A172 (cell line): ENCODE results near the gene AUTS2. TPM values are rescaled to one million over a fixed set of nuclear protein-coding genes. Genes with fewer than 3 reads are reported as not detected.

Experiments
- DNase-seq: peaks from one replicate; pipeline ENCODE4 v3.0.0-alpha.2; 2015; ENCODE audit warnings: low spot score
- total RNA-seq: library from RNA; depleted of rRNA; stranded (reverse); fragments of >200 nt; shearing (Covaris generic); gene quantifications from 2 replicates; pipeline ENCODE4 v1.2.3, GENCODE V29; 2014

Gene AUTS2
- total RNA-seq, 1 experiment from 2014 or later = 4.6 TPM

DNA sequence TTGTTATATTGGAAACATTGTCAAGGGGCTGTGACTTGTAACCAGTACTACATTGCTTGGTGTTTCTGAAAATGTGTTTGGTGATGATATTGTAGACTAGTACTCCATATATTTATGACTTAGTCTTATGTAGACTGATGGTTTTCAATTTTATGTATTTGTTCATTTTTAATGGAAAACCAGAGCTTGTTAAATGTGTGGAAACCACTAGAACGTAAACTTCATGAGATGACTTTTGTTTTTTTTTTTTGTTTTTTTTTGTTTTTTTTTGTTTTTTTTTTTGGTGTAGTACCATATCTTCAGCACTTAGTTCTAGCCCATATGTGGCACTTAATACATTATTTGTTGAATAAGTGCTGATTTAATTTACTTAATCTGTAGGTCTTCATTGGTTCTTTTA is 518.6 kb downstream of the AUTS2 start:
- no peak for DNase-seq

DNA sequence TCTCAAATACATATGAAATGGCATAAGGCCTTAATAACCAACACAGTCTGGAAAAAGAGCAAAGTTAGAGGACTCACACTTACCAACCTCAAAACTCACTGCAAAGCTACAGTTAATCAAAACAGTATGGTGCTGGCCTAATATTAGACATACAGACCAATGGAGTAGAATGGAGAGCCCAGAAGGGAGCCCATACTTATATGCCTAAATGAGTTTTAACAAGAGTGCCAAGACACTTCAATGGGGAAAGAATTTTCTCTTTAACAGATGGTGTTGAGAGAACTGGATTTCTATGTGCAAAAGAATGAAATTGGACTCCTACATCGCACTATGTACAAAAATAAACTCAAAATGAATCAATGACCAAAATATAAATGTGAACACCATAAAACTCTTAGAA is 522.6 kb downstream of the AUTS2 start:
- no peak for DNase-seq

GRCh38 chr7:70131817-70132216 is 533.5 kb downstream of the AUTS2 start:
- DNase-seq = no peak

- no peak for DNase-seq
These were observed 534.1 kb downstream of the AUTS2 start for GRCh38 chr7:70132226-70132851.

GRCh38 chr7:70132852-70133690 is 534.8 kb downstream of the AUTS2 start:
- no peak for DNase-seq

DNA sequence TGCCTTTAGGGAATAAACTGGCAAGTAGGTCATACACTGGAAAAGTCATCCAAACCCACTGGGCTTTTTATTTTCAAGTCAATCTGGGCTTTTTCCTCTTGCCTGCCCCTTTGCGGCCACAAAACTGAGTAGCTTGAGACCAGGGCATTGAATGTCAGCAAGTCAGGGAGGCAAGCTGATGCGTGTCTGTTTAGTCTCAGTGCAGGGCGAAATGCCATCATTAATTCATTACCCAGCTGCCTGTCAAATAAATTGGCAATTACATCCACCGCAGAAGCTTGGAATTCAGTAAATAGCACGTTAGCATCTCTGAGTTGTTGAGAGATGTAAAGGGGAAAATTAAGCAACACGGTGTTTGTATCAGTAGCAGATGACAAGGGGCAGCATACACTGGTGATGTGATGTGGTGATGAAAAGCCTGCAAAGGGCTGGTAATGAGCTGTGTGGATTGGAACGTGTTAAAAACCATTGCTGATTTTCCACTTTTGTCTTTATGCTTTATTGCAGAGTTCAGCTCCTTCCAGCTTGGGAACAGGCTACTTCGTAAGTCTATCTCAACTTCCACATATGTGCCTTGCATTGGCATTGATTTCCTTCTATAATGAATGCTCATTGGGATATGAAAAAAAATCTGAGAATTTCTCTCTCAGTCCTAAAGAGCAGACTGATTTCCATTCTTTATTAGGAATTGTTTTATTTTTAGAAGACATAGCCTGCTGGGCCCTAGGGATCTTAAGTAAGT is 535.9 kb downstream of the AUTS2 start:
- no peak for DNase-seq

- no peak for DNase-seq
These were observed 537.4 kb downstream of the AUTS2 start for GRCh38 chr7:70135656-70136055.

GRCh38 chr7:70137126-70137525 is 538.9 kb downstream of the AUTS2 start:
- no peak for DNase-seq

DNA sequence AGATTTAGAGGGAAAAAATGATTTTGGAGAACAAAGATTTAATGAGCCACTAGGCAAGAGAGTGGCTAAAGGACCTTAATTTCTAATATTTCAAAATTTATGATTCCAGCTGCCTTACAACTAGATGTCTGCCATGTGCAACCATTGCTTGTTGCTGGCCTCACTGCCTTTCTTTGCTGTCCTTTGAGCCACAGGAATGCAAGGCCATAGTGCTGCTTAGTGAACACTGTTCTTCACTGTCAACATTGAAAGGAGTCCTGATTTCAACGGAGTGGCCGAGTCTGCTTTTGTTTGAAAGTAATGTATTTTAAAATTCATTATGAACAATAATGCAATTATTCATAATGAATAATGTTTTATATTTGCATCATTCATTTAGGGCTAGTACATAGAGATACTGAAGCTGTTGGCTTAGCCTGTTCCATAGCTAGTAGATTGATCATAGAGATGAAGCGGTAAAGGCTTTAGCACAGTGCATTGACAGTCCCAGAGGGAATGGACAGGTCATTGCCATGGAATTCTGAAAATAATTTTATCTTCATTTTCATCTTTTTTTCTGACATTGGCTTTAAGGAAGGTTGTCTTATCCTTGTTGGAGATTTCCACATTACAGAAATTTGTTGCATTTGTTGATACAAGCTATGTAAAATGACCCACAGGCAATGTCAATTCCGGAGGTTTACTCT is 544.1 kb downstream of the AUTS2 start:
- no peak for DNase-seq

- DNase-seq = peak; percentile 76
These were observed 545.1 kb downstream of the AUTS2 start for GRCh38 chr7:70143075-70144044.

DNA sequence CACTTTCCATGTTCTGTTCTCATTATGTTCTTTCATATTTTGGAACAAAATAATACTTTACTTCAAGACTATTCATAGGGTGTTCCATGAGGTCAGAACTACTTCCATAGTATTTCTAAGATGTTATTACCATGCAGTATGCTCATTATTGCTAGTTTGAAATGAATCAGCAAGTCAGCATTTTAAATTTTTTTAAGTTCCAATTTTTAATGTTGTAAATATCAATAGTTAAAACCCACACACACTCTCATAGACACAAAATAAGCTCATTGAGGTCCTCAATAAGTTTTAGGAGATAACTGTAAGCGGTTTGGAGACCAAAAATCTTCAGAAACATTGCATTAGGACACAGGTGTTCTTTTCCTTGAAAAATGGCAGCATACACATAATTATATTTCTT is 550.7 kb downstream of the AUTS2 start:
- no peak for DNase-seq

DNA sequence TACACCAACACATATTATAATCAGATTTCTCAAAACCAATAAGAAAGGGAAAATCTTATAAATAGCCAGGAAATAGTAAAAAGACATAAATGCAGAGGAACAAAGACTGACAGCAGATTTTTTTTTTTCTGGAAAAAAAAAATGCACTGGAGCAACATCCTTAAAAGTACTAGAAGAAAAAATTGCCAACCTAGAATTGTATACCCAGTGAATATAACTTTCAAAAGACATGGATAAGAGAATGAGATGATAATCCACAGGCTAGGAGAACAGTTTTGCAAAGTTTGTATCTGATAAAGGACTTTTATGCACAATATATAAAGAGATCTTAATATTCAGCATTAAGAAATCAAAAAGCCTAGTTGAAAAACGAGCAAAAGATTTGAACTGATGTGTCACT is 554.0 kb downstream of the AUTS2 start:
- no peak for DNase-seq

- DNase-seq = no peak
These were observed 555.7 kb downstream of the AUTS2 start for GRCh38 chr7:70153933-70154332.

DNA sequence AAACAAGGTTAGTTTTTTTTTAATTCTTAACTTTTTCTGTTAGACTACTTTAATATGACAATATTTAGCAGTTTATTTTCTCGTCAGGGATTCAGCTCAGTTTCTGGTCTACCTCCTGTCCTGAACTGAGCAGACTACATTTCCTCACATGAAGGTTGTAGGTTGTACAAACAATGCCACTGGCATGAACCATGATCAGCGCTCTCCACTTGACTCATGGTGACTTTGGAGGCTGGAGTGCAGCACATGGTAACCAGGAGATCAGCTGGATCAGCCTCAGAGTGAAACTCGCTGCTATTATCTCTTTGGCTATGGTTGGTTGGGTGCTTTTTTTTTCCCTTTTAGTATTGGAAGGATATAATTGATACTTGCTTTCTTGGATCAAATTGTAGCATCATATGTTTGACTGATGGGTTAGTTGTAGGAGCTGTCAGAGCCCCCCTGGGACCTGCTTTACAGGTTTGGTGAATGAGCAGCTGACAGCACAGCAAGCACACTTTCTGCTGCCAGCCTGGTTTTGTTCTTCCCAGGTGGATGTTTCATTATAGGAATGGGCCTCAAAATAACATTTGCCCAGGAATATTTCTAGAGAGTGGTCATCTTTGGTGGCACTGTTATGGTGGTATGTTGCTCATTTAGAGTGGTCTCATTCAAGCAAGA is 556.4 kb downstream of the AUTS2 start:
- no peak for DNase-seq

DNA sequence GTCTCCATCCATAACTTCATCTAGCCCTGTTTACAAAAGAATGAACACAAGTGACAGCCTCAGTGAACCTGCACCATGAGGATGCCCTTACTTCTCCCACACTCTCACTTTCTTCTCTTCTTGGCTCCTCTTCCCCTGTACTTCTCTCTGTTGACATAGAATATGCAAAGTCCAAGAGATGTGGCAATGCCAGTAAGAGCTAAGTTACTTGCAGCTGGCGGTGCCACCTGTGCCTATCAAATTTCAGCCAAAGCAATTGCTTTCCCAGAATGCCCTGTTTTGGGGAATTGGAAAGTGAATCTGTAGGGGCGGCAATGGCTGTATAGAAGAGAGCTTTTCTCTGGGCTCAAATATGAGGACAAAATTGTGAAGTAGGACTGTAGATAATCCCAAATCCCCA is 557.8 kb downstream of the AUTS2 start:
- no peak for DNase-seq

DNA sequence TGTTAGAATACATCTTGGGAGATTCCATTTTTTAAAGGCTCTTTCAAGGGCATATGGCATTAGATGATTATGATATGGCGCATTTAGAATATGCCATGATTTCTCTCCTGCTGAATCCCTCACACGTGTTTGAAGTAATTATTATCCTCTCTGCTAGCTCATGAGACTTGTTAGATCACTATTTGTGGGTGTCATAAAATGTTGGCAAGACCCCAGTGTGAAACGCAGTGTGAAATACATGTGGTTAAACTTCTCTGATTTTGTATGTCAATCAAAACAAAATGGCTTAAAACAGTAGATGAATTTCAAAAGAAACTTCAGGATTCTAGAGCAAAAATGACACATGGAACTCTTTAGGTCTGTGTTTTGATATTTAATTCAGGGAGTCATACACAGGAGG is 560.8 kb downstream of the AUTS2 start:
- DNase-seq = no peak

DNA sequence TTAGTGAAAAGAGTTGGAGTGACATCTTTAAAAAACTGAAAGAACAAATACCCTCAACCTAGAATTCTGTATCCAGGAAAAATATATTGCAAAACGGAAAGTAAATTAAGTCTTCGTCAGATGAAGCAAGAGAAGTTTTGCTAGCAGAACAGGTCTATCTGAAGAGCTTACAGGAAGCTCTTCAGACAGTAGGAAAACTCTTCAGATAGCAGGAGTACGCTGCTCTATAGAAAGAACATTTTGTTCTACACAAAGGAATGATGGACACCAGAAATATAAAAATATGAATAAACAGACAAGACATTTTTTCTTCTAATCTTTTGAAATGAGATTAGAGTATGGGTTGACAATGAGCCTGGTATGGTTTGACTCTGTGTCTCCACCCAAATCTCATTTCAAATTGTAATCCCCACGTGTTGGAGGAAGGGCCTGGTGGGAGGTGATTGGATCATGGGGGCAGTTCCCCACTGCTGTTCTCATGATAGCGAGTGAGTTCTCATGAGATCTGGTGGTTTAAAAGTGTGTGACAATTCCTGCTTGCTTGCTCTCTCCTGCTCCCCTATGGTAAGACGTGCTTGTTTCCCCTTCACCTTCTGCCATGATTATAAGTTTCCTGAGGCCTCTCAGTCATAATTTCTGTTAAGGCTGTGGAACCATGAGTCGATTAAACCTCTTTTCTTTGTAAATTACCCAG is 567.3 kb downstream of the AUTS2 start:
- DNase-seq = no peak

DNA sequence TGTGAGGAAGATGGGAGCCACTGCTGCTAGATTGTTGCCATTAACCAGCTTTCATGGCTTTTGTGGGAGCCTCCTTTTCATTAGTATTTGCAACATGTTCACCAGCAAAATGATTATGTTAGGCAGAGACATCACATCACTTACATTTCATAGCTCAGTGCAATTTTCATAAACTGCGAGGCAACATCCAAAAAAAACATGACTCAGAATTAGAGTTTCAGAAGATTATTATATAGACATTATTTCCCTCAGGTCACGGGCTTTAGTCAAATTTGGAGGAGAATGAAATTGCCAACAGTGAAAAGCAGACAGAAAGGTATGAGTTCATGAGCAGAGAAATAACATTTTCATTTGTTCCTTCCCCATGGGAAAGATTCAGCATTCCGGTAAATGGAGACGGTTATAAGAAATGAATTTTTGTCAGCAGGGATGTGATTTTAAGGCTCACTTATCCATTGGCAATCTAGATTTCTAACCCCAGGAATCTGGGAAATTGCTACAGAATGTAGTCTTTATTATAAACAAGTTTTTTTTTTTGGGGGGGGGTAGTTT is 573.2 kb downstream of the AUTS2 start:
- no peak for DNase-seq

DNA sequence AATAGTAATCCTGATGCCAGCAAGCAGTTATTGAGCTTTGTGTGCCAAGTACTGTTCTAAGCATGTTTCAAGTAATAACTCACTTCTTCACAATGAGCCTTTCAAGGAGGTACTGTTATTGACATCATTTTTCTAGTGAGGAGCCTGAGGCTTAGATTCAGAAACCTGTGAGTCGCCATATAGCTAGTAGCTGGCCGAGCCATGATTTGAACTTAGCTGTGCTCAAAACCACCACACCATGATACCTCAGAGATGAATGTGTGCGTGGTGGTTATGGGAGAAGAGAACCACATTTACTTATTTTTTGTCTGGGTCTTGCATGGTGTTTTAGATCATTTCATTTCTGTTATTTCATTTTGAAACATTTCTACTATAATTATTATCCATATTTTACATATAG is 578.9 kb downstream of the AUTS2 start:
- DNase-seq = peak; percentile 67

DNA sequence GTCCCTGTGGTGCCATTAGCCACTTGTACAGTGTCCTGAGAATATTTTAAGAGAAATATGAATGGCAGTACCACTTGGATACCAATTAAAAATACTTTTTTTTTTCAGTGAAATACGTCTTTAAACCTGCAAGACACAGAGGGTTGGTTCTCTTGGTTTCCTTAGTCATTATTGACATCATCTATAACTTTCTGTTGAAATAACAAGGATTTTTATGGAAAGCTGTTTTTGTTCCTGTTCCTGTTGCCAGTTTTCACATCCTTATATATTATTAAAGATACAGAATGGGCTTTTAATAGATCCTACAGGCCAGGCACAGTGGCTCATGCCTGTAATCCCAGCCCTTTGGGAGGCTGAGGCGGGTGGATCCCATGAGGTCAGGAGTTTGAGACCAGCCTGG is 579.9 kb downstream of the AUTS2 start:
- DNase-seq = no peak
